IPS-18a (cell line): ENCODE results near the gene APBA2.
A peak's percentile ranks its signal among the peaks of the same experiment; 100 is the strongest.
"Not testable (repeated sequence)": the region's sequence is repeated elsewhere in the genome, so short reads cannot be mapped to it uniquely, and the experiment has no call there.

Experiments used
- H3K27ac ChIP-seq: one replicate; pipeline ENCODE4 v1.5.1; 2013; ENCODE audit warnings: low read length
- H3K27me3 ChIP-seq: one replicate; pipeline ENCODE4 v1.6.1; 2013; ENCODE audit warnings: mild to moderate bottlenecking, low read length; ENCODE audit not compliant: control insufficient read depth, insufficient read depth
- H3K36me3 ChIP-seq: one replicate; pipeline ENCODE4 v1.6.1; 2013; ENCODE audit warnings: low read depth, low read length; ENCODE audit not compliant: control insufficient read depth
- H3K4me1 ChIP-seq: one replicate; pipeline ENCODE4 v1.6.1; 2013; ENCODE audit warnings: low read depth, low read length; ENCODE audit not compliant: control insufficient read depth
- H3K4me3 ChIP-seq: one replicate; pipeline ENCODE4 v1.5.1; 2013; ENCODE audit warnings: low read length
- H3K9ac ChIP-seq: one replicate; pipeline ENCODE4 v1.6.1; 2013; ENCODE audit warnings: mild to moderate bottlenecking, low read length, moderate library complexity
- H3K9me3 ChIP-seq: one replicate; pipeline ENCODE4 v1.6.1; 2013; ENCODE audit warnings: low read depth, low read length; ENCODE audit not compliant: control insufficient read depth

The APBA2 gene

DNA sequence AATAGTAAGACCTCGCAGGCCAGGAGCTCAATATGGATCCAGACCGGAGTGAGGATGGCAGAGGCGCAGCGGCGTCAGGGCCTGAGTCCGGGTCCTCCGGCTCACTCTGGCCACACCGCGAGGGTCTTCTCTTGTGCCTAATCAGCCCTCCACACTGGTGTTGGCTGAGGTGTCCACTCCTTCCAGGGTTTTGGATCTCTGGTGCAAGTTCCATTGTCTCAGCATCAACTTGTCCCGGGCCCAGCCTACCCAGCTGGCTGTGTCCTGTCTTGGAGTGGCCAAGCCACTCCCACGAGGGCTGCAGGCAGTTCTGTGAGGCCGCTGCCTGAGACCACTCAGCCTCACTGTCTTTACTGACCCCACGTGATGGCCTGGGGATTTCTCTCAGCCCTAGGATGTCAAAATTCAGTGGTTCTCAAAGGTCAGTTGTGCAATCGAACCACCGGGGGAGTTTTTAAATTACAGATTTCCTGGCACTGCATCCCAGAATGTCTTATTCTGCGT is 24.7 kb upstream of the APBA2 start:
- no peak overlapping the region for H3K9ac ChIP-seq
- no peaks in the 10 kb centered on the region for H3K36me3 ChIP-seq
- H3K9me3 ChIP-seq: no peaks in the 10 kb centered on the region
- no peaks in the 10 kb centered on the region for H3K27me3 ChIP-seq
- no peak overlapping the region for H3K4me3 ChIP-seq
- no peak overlapping the region for H3K27ac ChIP-seq
- no peaks in the 10 kb centered on the region for H3K4me1 ChIP-seq

DNA sequence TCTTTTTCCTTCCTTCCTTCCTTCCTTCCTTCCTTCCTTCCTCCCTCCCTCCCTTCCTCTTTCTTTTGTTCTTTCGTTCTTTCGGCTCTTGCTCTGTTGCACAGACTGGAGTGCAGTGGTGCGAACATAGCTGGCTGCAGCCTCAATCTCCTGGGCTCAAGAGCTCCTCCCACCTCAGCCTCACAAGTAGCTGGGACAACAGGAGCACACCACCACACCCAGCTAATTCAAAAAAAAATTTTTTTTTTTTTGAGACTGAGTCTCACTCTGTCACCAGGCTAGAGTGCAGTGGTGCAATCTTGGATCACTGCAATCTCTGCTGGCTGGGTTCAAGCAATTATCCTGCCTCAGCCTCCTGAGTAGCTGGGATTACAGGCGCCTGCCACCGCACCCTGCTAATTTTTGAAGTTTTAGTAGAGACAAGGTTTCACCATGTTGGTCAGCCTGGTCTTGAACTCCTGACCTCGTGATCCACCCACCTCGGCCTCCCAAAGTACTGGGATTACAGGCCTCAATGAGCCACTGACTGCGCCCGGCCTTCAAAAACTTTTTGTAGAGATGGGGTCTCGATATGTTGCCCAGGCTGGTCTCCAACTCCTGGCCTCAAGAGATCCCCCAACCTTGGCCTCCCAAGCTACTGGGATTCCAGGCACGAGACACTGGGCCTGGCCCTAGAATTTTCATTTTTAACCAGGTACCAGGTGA is 24.0 kb upstream of the APBA2 start:
- not testable (repeated sequence) for H3K36me3 ChIP-seq, H3K27me3 ChIP-seq, H3K9me3 ChIP-seq, H3K4me1 ChIP-seq, H3K27ac ChIP-seq, H3K9ac ChIP-seq, H3K4me3 ChIP-seq

- Histone ChIP-seq H3K36me3 (no peaks in the 10 kb centered on the region), H3K4me1 (no peaks in the 10 kb centered on the region), H3K4me3 (no peak overlapping the region)
Measured at GRCh38 chr15:28868744-28869345, 16.9 kb upstream of the APBA2 start.

DNA sequence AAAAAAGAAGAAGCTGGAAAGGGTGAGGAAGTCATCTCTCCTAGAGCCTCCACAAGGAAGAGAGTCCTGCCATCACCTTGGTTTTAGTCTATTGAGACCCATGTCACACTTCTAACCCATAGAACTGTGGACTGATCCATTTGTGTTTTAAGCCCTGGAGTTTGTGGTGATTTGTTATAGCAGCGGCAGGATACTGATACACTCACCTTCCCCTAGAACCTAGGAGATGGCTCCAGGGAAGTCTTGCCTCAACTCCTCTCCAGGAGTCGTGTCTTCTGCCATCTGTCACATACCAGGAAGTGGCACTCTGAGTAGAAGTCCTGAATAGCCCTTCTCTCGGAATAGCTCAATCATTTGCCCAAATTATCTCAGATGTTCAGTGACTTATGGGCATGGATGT is 14.6 kb upstream of the APBA2 start:
- H3K4me1 ChIP-seq: peaks cover 10% of the 10 kb centered on the region
- H3K27me3 ChIP-seq: peaks cover 10% of the 10 kb centered on the region

More at GRCh38 chr15:28868744-28869345, 16.9 kb upstream of the APBA2 start:
- Histone ChIP-seq H3K27me3 (no peaks in the 10 kb centered on the region), H3K27ac (no peak overlapping the region), H3K9ac (no peak overlapping the region), H3K9me3 (no peaks in the 10 kb centered on the region)

GRCh38 chr15:28873006-28873405 is 12.8 kb upstream of the APBA2 start:
- H3K4me3 ChIP-seq: no peak overlapping the region
- no peaks in the 10 kb centered on the region for H3K9me3 ChIP-seq
- no peaks in the 10 kb centered on the region for H3K36me3 ChIP-seq
- H3K9ac ChIP-seq: no peak overlapping the region
- peaks cover 17% of the 10 kb centered on the region for H3K4me1 ChIP-seq
- H3K27me3 ChIP-seq: peaks cover 14% of the 10 kb centered on the region
- no peak overlapping the region for H3K27ac ChIP-seq

More for the DNA sequence above, 14.6 kb upstream of the APBA2 start:
- Histone ChIP-seq H3K27ac (no peak overlapping the region), H3K4me3 (no peak overlapping the region), H3K9ac (no peak overlapping the region), H3K9me3 (no peaks in the 10 kb centered on the region), H3K36me3 (no peaks in the 10 kb centered on the region)

DNA sequence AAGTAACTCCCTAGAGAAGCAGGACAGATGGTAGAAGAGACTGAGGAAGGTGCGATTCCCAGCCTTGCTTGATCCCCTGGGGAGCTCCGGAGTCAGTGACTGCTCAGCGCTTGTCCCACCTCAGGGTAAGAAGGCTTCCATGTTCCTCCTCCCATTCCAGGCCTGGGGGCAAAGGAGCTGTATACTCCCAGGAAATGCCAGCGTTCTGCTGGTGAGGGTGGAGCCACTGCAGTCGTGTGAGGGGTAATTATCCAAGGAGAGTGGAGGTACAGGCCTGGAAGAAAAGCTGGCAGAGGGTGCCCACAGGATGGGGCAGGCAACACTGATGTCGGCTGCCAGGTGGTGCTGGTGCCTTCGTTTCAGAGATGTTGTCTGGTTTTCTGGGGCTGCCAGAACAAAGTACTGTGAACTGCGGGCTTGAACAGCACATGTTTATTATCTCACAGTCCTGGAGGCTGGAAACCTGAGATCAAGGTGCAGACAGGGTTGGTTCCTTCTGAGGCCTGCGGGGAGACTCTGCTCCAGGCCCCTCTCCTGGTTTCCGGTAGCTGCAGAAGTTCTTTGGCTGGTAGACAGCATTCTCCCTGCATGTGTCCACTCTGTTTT is 12.1 kb upstream of the APBA2 start:
- Histone ChIP-seq H3K27me3 (peaks cover 18% of the 10 kb centered on the region), H3K27ac (no peak overlapping the region), H3K4me1 (peaks cover 17% of the 10 kb centered on the region), H3K9me3 (no peaks in the 10 kb centered on the region), H3K9ac (no peak overlapping the region), H3K36me3 (no peaks in the 10 kb centered on the region), H3K4me3 (no peak overlapping the region)

GRCh38 chr15:28875461-28876000 is 10.2 kb upstream of the APBA2 start:
- H3K27ac ChIP-seq: no peak overlapping the region
- no peak overlapping the region for H3K9ac ChIP-seq
- peak overlapping the region; percentile 31 for H3K4me3 ChIP-seq
- no peaks in the 10 kb centered on the region for H3K9me3 ChIP-seq
- H3K4me1 ChIP-seq: peaks cover 17% of the 10 kb centered on the region
- H3K27me3 ChIP-seq: peaks cover 18% of the 10 kb centered on the region
- no peaks in the 10 kb centered on the region for H3K36me3 ChIP-seq

DNA sequence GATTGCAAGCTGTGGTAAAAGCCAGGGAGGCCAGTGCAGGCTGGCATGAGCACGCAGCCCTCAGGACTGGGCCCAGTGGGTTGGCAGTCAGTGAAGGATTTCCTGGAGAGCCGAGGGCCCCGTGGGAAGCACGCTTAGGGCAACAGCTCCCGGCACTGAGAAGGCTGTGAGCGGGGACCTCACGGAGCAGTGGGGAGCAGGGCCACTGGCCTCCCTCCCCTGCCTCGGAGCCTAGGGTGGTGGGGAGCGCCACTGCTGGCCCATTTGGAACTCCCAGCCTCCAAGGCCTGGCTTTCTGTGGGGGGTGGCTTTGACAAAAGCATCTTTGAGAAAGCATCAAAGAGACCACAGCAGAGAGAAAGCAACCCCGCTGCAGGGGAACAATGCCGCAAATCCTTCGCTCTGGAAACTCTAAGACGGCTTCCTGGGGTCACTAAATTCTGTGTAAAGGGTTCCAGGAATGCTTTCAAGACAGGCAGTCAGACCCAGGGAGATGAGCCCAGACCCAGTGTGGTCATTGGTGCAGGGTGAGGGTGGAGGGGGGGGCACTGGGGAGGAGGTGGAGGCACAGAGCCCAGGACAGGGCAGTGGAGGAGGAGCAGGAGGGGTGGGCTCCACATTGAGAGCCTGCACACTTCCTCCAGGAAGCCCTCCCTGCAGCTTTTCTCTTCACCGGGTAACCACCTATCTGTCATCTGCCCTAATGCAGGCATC is 9.5 kb upstream of the APBA2 start:
- Histone ChIP-seq H3K4me1 (peaks cover 17% of the 10 kb centered on the region), H3K9ac (no peak overlapping the region), H3K27ac (no peak overlapping the region), H3K27me3 (peaks cover 18% of the 10 kb centered on the region), H3K36me3 (no peaks in the 10 kb centered on the region), H3K9me3 (no peaks in the 10 kb centered on the region), H3K4me3 (peak overlapping the region; percentile 31)

DNA sequence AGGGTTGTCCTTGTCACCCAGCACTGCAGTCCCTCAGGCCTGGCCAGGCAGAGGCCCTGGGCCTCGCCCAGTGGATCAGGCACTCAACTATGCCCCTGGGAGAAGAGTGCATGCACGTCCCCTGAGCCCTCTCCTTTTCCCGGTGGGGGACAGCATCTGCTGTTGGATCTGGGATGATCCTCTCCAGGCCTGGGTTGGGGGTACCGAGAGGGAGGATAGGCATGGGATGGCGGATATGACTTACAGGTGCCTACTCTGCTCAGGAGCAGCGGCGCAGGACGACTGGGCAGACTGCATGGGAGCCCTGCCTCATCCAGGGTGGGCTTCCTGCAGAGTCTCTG is 9.0 kb upstream of the APBA2 start:
- Histone ChIP-seq H3K9ac (no peak overlapping the region), H3K9me3 (no peaks in the 10 kb centered on the region), H3K4me1 (peaks cover 17% of the 10 kb centered on the region), H3K27me3 (peaks cover 18% of the 10 kb centered on the region), H3K36me3 (no peaks in the 10 kb centered on the region), H3K4me3 (no peak overlapping the region), H3K27ac (no peak overlapping the region)

GRCh38 chr15:28878209-28878608 is 7.6 kb upstream of the APBA2 start:
- Histone ChIP-seq H3K27me3 (peaks cover 18% of the 10 kb centered on the region), H3K36me3 (no peaks in the 10 kb centered on the region), H3K4me3 (no peak overlapping the region), H3K9ac (no peak overlapping the region), H3K27ac (no peak overlapping the region), H3K4me1 (peaks cover 17% of the 10 kb centered on the region), H3K9me3 (no peaks in the 10 kb centered on the region)

DNA sequence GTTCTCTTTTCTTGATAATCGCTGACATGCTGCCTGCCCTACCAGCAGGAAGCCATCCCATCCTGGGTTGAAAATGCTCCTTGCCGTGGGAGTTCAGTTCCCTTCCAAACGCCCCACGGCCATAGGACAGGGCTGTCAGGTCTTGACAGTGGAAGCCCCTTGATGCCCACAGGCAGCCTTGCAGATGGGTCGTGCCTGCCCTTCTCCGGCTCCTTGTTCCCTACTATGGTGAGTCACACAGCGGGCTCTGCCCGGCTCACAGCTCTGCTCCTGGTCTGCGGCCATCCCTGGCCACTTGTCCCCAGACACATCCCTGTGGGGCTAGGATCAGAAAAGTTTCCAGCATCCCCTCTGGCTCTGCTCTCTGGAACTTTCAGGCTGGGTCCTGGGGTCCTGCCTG is 6.2 kb upstream of the APBA2 start:
- Histone ChIP-seq H3K4me1 (peaks cover 21% of the 10 kb centered on the region), H3K9ac (no peak overlapping the region), H3K4me3 (no peak overlapping the region), H3K9me3 (no peaks in the 10 kb centered on the region), H3K27ac (no peak overlapping the region), H3K27me3 (peaks cover 25% of the 10 kb centered on the region), H3K36me3 (no peaks in the 10 kb centered on the region)
